Hematopoietic multipotent progenitor cell treated with erythropoietin and hydrocortisone succinate and interleukin-3 and kit ligand, for 4 days (in vitro differentiated cells): ENCODE results near the gene NDUFS2.
A peak's percentile ranks its signal among the peaks of the same experiment; 100 is the strongest.
"Not testable (repeated sequence)": the region's sequence is repeated elsewhere in the genome, so short reads cannot be mapped to it uniquely, and the experiment has no call there.

Experiments
- DNase-seq: peaks from one replicate; pipeline ENCODE4 v3.0.0-alpha.2; 2015

Gene NDUFS2

DNA sequence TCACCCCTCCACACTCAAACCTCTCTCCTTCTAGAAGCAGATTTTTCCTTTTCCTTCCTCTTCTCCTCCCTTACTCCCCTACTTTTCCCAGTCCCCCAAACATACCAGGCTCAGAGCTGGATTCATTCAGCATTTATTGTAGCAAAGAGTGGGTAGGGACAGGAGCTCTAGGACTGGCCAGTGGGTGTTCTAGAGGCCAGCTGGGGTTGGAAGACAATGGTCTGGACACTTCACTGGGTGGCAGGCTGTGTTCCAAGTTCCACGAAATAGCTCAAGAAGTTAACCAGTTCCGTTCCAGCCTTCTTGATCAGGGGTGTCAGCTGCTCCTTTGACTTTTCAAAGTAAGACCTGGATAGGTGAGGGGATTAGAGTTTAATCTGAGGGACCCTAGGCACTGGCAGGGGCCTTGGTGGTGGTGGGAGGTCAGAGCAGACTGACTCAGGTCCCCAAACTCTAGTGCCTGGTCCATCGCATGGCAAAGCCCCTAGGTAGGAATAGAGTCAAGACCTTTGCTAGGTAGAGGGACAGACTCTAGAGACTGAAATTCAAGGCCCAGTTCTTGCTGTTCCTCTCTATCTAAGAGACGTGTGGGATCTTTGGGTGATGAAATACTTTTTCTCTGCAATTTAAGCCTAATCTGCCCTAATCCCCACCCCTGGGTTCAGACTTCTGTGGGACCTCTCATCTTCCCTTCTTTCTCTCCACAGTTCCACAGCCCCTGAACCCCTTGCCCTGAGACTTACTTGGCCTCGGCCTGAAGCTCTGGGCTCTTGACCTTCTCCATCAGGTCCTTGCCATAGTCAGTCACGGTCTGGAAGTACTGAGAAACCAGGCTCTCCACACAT is 20.2 kb downstream of the NDUFS2 start:
- no peak for DNase-seq

GRCh38 chr1:161223805-161224694 is 21.9 kb downstream of the NDUFS2 start:
- DNase-seq: no peak

- DNase-seq: not testable (repeated sequence)
Measured at GRCh38 chr1:161224695-161225087, 22.5 kb downstream of the NDUFS2 start.

DNA sequence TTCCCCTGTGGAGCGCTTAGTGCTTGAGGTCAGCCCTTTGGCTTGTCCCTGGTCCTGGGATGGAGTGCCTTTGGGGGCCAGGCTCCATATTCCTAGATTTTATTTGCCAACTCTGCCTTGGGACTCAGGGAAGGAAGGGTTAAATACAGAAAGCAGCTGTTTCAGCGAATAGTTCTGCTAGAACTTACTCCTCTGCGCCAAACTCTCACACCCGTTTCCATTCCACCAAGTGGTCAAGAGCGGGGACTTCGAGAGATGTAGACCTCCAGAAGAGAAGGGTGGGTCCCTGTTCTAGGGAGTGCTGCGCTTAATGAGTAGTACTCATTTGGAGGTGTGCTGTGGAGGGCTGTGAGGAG is 23.0 kb downstream of the NDUFS2 start:
- DNase-seq: no peak

- peak; percentile 100 for DNase-seq
Measured at GRCh38 chr1:161225534-161226319, 23.6 kb downstream of the NDUFS2 start, which contains the start of gene TOMM40L. Gene TOMM40L, plus strand, starts transcription at chr1:161226060. Its CDS starts 430 bp downstream, at chr1:161226490.

DNA sequence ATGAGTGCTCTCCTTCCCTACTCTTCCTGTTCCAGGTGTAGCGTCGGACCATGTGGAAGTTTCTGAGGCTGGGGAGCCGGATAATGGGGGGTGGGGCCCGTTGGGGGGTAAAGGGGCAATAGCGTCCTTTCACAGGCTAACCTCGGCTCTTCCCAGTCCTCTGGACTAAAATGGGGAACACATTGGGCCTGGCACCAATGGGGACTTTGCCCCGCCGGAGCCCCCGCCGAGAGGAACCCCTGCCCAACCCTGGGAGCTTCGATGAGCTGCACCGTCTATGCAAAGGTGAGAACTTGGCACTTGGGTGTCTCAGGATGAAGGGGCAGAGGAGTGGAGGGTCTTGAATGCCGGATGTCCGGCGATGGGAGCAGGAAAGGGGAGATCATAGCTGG is 24.1 kb downstream of the NDUFS2 start:
- no peak for DNase-seq

GRCh38 chr1:161226759-161227158 is 24.6 kb downstream of the NDUFS2 start:
- DNase-seq: no peak

- peak; percentile 94 for DNase-seq
Measured at GRCh38 chr1:161227196-161227871, 25.2 kb downstream of the NDUFS2 start.

GRCh38 chr1:161228032-161228431 is 25.9 kb downstream of the NDUFS2 start:
- DNase-seq: peak; percentile 33

GRCh38 chr1:161229896-161230295 is 27.7 kb downstream of the NDUFS2 start:
- peak; percentile 63 for DNase-seq

GRCh38 chr1:161230762-161231161 is 28.6 kb downstream of the NDUFS2 start:
- DNase-seq: no peak

GRCh38 chr1:161233102-161233501 is 30.9 kb downstream of the NDUFS2 start:
- no peak for DNase-seq

DNA sequence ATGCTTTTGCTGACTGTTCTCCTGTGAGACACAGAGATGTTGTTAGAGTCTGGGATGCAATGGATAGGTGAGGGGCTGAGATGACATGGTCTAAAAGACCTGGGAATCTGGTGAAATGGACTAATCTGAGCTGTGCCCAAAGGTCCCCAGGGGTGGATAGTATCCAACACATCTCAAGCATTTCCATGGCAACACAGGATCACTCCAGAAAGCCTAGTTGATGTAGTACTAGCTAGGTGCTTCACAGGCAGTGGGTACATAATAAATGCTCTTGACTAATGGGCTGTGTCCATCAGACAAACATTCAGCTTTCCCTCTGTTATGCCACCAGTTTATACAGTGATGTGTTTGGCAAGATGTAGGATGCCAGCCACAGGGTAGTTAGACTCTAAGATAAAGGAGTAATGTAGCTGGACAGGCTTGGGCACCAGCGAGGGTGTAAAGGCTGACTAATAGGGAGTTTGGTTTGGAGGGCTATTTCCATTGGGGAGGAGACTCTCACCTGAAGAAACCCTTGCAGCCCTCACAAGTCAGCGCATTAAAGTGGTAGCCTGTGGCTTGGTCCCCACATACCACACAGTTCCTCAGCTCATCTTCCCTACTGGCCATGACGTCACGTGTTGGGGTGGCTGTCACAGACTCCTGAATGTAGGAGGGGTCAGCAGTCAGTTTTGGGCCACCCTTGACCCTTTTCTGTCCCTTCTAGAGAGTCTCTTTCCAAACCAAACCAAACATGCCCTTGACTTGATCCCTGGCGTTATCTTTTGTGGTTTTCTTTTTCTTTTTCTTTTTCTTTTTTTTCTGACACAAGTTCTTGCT is 34.0 kb downstream of the NDUFS2 start:
- no peak for DNase-seq

- DNase-seq: no peak
Measured at GRCh38 chr1:161238039-161238473, 35.9 kb downstream of the NDUFS2 start, which contains the start of gene NR1I3. Gene NR1I3, minus strand, starts transcription at chr1:161238203. Its CDS starts 1,638 bp downstream, at chr1:161236565.

GRCh38 chr1:161241682-161242081 is 39.5 kb downstream of the NDUFS2 start:
- DNase-seq: peak; percentile 45

DNA sequence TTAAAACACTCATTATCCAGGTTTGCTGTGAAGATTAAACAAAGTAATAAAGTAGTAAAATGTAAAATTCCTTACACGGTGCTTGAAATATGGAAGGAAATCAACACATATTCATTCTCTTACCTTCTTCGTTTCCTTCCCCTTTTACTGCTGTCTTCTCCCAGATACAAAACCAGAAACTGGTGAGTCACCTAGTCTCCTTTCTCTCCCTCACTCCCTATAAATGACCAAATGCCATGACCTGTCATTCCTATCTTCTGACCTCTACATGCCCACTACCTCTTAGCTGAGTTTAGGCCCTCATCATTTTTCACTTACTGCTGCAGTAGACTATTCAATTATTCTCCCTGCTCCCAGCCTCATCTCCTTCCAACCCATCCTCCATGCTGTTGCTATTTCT is 40.1 kb downstream of the NDUFS2 start:
- no peak for DNase-seq

DNA sequence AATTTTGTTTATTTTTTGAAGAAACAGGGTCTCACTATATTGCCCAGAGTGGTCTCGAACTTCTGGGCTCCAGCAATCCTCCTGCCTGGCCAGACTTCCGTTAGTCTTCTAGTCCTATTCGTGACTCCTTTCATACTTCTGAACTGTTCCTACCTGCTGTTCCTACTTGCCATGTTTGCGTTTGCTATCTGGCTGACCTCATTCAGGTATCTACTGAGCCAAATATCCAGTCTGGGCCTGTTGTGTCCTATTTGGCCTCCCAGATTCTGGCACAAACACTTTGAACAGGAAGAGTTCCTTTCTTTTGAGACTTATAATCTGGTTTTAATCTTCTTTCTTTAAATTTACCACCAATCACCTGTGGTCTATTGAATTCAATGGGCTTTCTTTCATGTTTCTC is 42.7 kb downstream of the NDUFS2 start:
- no peak for DNase-seq

DNA sequence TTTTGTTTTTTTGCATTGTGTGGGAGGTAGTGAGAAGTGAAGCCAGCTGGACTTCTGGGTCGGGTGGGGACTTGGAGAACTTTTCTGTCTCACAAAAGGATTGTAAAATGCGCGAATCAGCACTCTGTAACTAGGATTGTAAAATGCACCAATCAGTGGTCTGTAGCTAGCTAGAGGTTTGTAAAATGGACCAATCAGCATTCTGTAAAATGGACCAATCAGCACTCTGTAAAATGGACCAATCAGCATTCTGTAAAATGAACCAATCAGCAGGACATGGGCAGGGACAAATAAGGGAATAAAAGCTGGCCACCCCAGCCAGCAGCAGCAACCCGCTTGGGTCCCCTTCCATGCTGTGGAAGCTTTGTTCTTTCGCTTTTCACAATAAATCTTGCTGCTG is 47.9 kb downstream of the NDUFS2 start:
- DNase-seq: not testable (repeated sequence)

DNA sequence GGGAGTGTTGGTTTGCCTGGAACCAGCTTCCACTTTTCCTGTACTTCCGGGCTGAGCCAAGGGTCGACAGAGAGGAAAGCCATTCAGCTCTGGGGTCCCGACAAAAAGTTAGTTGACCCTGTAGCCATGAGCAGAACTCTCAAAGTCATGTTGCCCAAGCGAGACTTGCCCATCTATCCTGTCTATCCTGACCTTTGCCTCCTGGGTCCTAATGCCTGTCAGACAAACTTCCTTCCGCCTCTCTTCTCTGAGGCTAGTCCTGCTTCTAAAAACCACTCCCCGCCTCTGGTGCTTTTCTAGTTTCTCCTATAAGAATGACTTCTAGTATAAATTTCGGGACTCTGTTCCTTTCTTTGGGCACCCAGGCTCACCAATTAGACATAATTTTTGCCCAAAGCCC is 48.7 kb downstream of the NDUFS2 start:
- DNase-seq: no peak

- no peak for DNase-seq
Measured at GRCh38 chr1:161251579-161251978, 49.4 kb downstream of the NDUFS2 start.

DNA sequence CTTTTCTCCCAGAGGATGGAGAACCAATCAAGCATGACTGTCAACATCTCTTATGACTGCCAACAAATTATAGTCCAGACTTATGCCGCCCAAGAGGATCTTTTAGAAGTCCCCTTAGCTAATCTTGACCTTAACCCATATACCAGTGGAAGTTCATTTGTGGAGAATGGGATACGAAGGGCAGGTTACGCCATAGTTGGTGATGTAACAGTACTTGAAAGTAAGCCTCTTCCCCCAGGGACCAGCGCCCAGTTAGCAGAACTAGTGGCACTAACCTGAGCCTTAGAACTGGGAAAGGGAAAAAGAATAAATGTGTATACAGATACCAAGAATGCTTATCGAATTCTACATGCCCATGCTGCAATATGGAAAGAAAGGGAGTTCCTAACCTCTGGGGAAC is 53.1 kb downstream of the NDUFS2 start:
- not testable (repeated sequence) for DNase-seq
